HepG2 (cell line): ENCODE results near the gene GALNT12. TPM values are rescaled to one million over a fixed set of nuclear protein-coding genes. Genes with fewer than 3 reads are reported as not detected.

Experiments
- ATAC-seq: fragments of 200-7000 bp; cut with Tn5 transposase; 3 replicates; pipeline ENCODE4 v1.9.1; 2020; ENCODE audit warnings: mild to moderate bottlenecking, moderate library complexity
- BruUV-seq: library from RNA; stranded (reverse); fragments of 400-500 nt; replicated peaks from 2 replicates; lab custom pipeline; 2021; lab: Mats Ljungman, UMichigan
- CTCF ChIA-PET: fragments of 300-600 bp; formaldehyde crosslinking; extraction: SDS; loops from one replicate; lab custom pipeline; 2021; ENCODE audit warnings: low total read pairs, inconsistent platforms, low intra/inter-chr PET ratio; lab: Yijun Ruan, JAX
- POLR2A ChIA-PET: fragments of 350-600 bp; sonication (Branson Sonifier 250); formaldehyde crosslinking; loops from one replicate; lab custom pipeline; 2020; ENCODE audit warnings: antibody characterized with exemption, inconsistent platforms; lab: Yijun Ruan, JAX
- DNase-seq: peaks from one replicate; pipeline ENCODE4 v3.0.0-alpha.2; 2015; ENCODE audit warnings: low spot score
- FAIRE-seq: peaks from 3 replicates; lab custom pipeline; 2011; peaks lifted over from hg19 to GRCh38; lab: Jason Lieb, UNC
- H2AFZ ChIP-seq: one replicate; pipeline ENCODE4 v1.6.1; 2011; ENCODE audit warnings: low read length, inconsistent platforms
- H3K27ac ChIP-seq: fragments of 300-600 bp; 3 replicates; pipeline ENCODE4 v1.8.0; 2011; ENCODE audit warnings: mixed run types, mild to moderate bottlenecking, mixed read lengths, low read length, inconsistent platforms; ENCODE audit not compliant: insufficient read depth; ENCODE audit errors: extremely low read length
- H3K27me3 ChIP-seq, 2 experiments: fragments of 200-600 bp in 1 of 2; 2 replicates in 1 of 2; 3 replicates in 1 of 2; pipeline versions ENCODE4 v1.6.0 to v1.8.0; 2011; ENCODE audit warnings: low read length in 2 of 2, mild to moderate bottlenecking in 2 of 2, moderate library complexity in 2 of 2, inconsistent platforms in 1 of 2; ENCODE audit not compliant: insufficient read depth in 2 of 2, control insufficient read depth in 1 of 2
- H3K36me3 ChIP-seq, 2 experiments: fragments of 200-600 bp in 1 of 2; replicated peaks in 1 of 2; 2 replicates in 1 of 2; 3 replicates in 1 of 2; pipeline versions ENCODE4 v1.5.1 to v1.8.0; 2011; ENCODE audit warnings: low read length in 2 of 2, inconsistent platforms in 1 of 2; ENCODE audit not compliant: insufficient read depth in 2 of 2, control insufficient read depth in 1 of 2
- H3K4me1 ChIP-seq: 2 replicates; pipeline ENCODE4 v1.5.1; 2012; ENCODE audit warnings: low read length, inconsistent platforms; ENCODE audit not compliant: insufficient read depth
- H3K4me2 ChIP-seq: 2 replicates; pipeline ENCODE4 v1.6.0; 2011; ENCODE audit warnings: low read depth, low read length, inconsistent platforms
- H3K4me3 ChIP-seq, 3 experiments: fragments of 200-600 bp in 1 of 3; sonication (generic), shearing (Covaris generic) in 1 of 3; replicated peaks in 1 of 3; 2 replicates each; pipeline ENCODE4 v1.5.1; 2011 to 2016; ENCODE audit warnings: low read length in 3 of 3, inconsistent platforms in 2 of 3, low read depth in 2 of 3, mild to moderate bottlenecking in 2 of 3, control low read depth in 1 of 3, mixed read lengths in 1 of 3; ENCODE audit not compliant: insufficient read depth in 1 of 3
- H3K79me2 ChIP-seq: one replicate; pipeline ENCODE4 v1.6.1; 2011; ENCODE audit warnings: low read length, inconsistent platforms; ENCODE audit not compliant: insufficient read depth
- H3K9ac ChIP-seq: 2 replicates; pipeline ENCODE4 v1.6.0; 2011; ENCODE audit warnings: mild to moderate bottlenecking, low read depth, low read length, inconsistent platforms; ENCODE audit not compliant: insufficient read depth
- H3K9me3 ChIP-seq: 2 replicates; pipeline ENCODE4 v1.5.1; 2012; ENCODE audit warnings: mild to moderate bottlenecking, low read length
- H4K20me1 ChIP-seq: 2 replicates; pipeline ENCODE4 v1.6.0; 2011; ENCODE audit warnings: inconsistent platforms, mild to moderate bottlenecking, low read length, moderate library complexity; ENCODE audit not compliant: insufficient read depth
- ATF3 ChIP-seq: sonication (generic); formaldehyde crosslinking; IDR thresholded peaks from 2 replicates; pipeline ENCODE4 v1.4.0; 2020; ENCODE audit warnings: missing genetic modification reagents
- FOSL1 ChIP-seq: sonication (generic); formaldehyde crosslinking; IDR thresholded peaks from 2 replicates; pipeline ENCODE4 v1.9.0; 2021; ENCODE audit warnings: missing genetic modification reagents, borderline replicate concordance
- GMEB2 ChIP-seq: IDR thresholded peaks from 2 replicates; pipeline ENCODE4 v1.6.1; 2016; ENCODE audit warnings: missing biosample characterization, missing genetic modification reagents, low read depth
- HDAC2 ChIP-seq: sonication (generic); formaldehyde crosslinking; IDR thresholded peaks from 2 replicates; pipeline ENCODE4 v1.4.0; 2020; ENCODE audit warnings: missing genetic modification reagents
- HNRNPK ChIP-seq: fragments of 200-400 bp; formaldehyde crosslinking; IDR thresholded peaks from 2 replicates; pipeline ENCODE4 v1.6.1; 2018; ENCODE audit warnings: low read length, low read depth, moderate library complexity, mild to moderate bottlenecking; ENCODE audit not compliant: poor library complexity, severe bottlenecking
- MED8 ChIP-seq: sonication (generic); formaldehyde crosslinking; IDR thresholded peaks from 2 replicates; pipeline ENCODE4 v1.8.1; 2023; ENCODE audit warnings: mild to moderate bottlenecking, missing genetic modification reagents; ENCODE audit not compliant: insufficient replicate concordance
- PRDM15 ChIP-seq: sonication (generic); formaldehyde crosslinking; IDR thresholded peaks from 2 replicates; pipeline ENCODE4 v1.4.0; 2020; ENCODE audit warnings: missing genetic modification reagents
- TBX3 ChIP-seq: fragments of 450-650 bp; IDR thresholded peaks from 2 replicates; pipeline ENCODE4 v1.6.1; 2017; ENCODE audit warnings: antibody characterized with exemption, mild to moderate bottlenecking, inconsistent platforms, borderline replicate concordance
- ZBTB8A ChIP-seq: sonication (generic); formaldehyde crosslinking; IDR thresholded peaks from 2 replicates; pipeline ENCODE4 v1.4.0; 2020; ENCODE audit warnings: mild to moderate bottlenecking, low read depth, missing genetic modification reagents, borderline replicate concordance
- ZNF337 ChIP-seq: sonication (generic); formaldehyde crosslinking; IDR thresholded peaks from 2 replicates; pipeline ENCODE4 v1.5.1; 2020; ENCODE audit warnings: missing genetic modification reagents, low read depth, mild to moderate bottlenecking, borderline replicate concordance
- ZNF543 ChIP-seq: sonication (generic); formaldehyde crosslinking; IDR thresholded peaks from 2 replicates; pipeline ENCODE4 v1.4.0; 2020; ENCODE audit warnings: mild to moderate bottlenecking, missing genetic modification reagents
- ZNF816 ChIP-seq: sonication (generic); formaldehyde crosslinking; IDR thresholded peaks from 2 replicates; pipeline ENCODE4 v1.8.0; 2022; ENCODE audit warnings: missing genetic modification reagents, mild to moderate bottlenecking, borderline replicate concordance
- WGBS: methylation state at CpG from one replicate; pipeline ENCODE4 v1.1.6; 2017; ENCODE audit warnings: low lambda C conversion rate; 5-methylcytosine and 5-hydroxymethylcytosine counted together
- in situ Hi-C: cut with HindIII; loops from 2 replicates; pipeline ENCODE4 v1.10.0; 2017; ENCODE audit warnings: low pct_unique_long_range_greater_than_20kb; ENCODE audit not compliant: extremely low pct_ligation_motif_present
- intact Hi-C: fragments of 100-400 bp; cut with micrococcal nuclease; formaldehyde crosslinking; loops from one replicate; pipeline ENCODE4 v1.10.0; 2022; ENCODE audit not compliant: unreplicated experiment
- polyA plus RNA-seq, 8 experiments: library from polyadenylated mRNA; depleted of rRNA in 3 of 8; stranded (reverse) in 7 of 8; unstranded in 1 of 8; fragments of >200 nt; fragmentation: Illumina TruSeq in 4 of 8; extraction: Trizol in 4 of 8; gene quantifications; 2 replicates each; pipeline versions ENCODE4 v1.2.1 to v1.2.3, GENCODE V29; 2011 to 2016; ENCODE audit warnings: low read depth in 4 of 8, missing spikeins in 1 of 8, mixed read lengths in 1 of 8; ENCODE audit not compliant: insufficient read depth in 1 of 8
- total RNA-seq, 5 experiments: library from RNA; depleted of rRNA; stranded (reverse); fragments of >200 nt; fragmentation: Illumina TruSeq; extraction: Trizol; gene quantifications; 2 replicates each; pipeline ENCODE4 v1.2.3, GENCODE V29; 2016; ENCODE audit warnings: low read depth in 1 of 5

Gene GALNT12
- total and polyA plus RNA-seq, 2 of the 13 experiments (the other 11 are each of a cell fraction or from before 2014, with no cell fraction given), result 0.07 TPM; not detected in 1

- Histone ChIP-seq H3K4me3 (no peak overlapping the region), H3K27ac (no peak overlapping the region), H4K20me1 (no peaks in the 10 kb centered on the region), H3K79me2 (no peaks in the 10 kb centered on the region), H3K4me1 (no peaks in the 10 kb centered on the region), H3K9ac (no peak overlapping the region), H3K9me3 (no peaks in the 10 kb centered on the region), H3K36me3 (no peaks in the 10 kb centered on the region), H2AFZ (no peak overlapping the region), H3K4me2 (no peak overlapping the region), H3K27me3 (peaks cover 0 to 19% of the 10 kb centered on the region in 2 experiments; a peak in 1 of 5 replicates)
- no TSS peak for BruUV-seq
- CTCF ChIA-PET, result no interaction called here
- in situ Hi-C loops (no loop called here), intact Hi-C loops (no loop called here)
- ATAC-seq (no peak), DNase-seq (no peak), FAIRE-seq (no peak)
- TF ChIP-seq ZNF816 (CRISPR knock-in tag), result no peak
- TF ChIP-seq ZNF337 (CRISPR knock-in tag), result no peak
- TF ChIP-seq PRDM15 (CRISPR knock-in tag), result no peak
- TF ChIP-seq MED8 (CRISPR knock-in tag), result no peak
- TF ChIP-seq FOSL1 (CRISPR knock-in tag), result no peak
- no peak for TF ChIP-seq ZBTB8A (CRISPR knock-in tag)
- no peak for TF ChIP-seq HNRNPK
- TF ChIP-seq ATF3 (CRISPR knock-in tag), result no peak
- no peak for TF ChIP-seq ZNF543 (CRISPR knock-in tag)
- TF ChIP-seq HDAC2, result no peak
- no peak for TF ChIP-seq GMEB2 (CRISPR knock-in tag)
- no peak for TF ChIP-seq TBX3
- 42% methylated on average over 9 of the region's 9 CpGs for WGBS
- POLR2A ChIA-PET, result no interaction called here
These were observed 2.0 kb downstream of the GALNT12 start for GRCh38 chr9:98809311-98810101.
